Hematopoietic multipotent progenitor cell (in vitro differentiated cells): ENCODE results near the gene CNTN5. TPM values are rescaled to one million over a fixed set of nuclear protein-coding genes. Genes with fewer than 3 reads are reported as not detected.

ENCODE experiments used
- DNase-seq, 3 donors: peaks; one replicate each; pipeline ENCODE4 v3.0.0-alpha.2; 2011 to 2015; ENCODE audit warnings: low read depth in 2 of 3, low spot score in 2 of 3
- total RNA-seq: library from RNA; depleted of rRNA; stranded (reverse); fragments of >200 nt; gene quantifications from one replicate; pipeline ENCODE4 v1.2.3, GENCODE V29; 2012

The CNTN5 gene
- total RNA-seq, 1 donor: not detected

GRCh38 chr11:99584830-99585229 is 564.1 kb downstream of the CNTN5 start:
- no peak for DNase-seq

DNA sequence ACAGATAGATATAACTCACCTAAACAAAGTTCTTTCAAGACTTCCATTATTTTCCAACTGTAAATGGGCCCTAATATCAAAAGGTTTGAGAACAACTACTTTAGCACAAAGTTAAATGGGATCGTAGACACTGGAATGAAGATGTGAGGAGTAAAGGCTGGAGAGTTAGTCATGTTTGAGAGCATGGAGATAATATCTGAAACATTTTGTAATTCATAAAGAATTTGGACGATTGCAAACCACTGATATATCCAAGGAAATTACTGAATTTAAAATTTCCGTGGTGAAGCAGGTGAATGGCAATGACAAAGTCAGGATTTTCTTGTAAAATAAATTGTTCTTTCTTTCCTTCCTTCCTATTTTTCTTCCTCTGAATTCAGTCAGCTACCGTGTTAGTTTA is 564.9 kb downstream of the CNTN5 start:
- DNase-seq: no peak

DNA sequence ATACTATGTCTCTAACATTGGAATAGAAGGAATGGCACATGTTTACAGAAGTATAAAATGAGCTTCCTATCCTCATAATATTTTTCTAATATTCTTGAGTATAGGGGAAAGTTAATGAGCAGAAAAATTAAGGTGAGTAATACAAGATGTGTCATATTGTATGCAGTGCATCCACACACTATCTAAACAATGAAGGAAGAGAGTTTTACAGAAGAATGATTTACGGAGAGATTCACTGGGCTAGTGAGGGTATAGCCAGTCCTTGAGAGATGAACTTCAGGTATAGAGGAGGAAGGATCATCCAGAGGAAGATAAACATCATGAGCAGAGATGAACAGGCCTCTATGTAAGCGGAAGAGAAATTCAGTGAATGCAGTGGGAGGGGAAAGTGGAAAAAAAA is 569.0 kb downstream of the CNTN5 start:
- DNase-seq: no peak

GRCh38 chr11:99592266-99592665 is 571.5 kb downstream of the CNTN5 start:
- DNase-seq: no peak

- DNase-seq: no peak
Observed at GRCh38 chr11:99593197-99593596, 572.4 kb downstream of the CNTN5 start.

- DNase-seq: no peak
Observed at GRCh38 chr11:99601179-99601578, 580.4 kb downstream of the CNTN5 start.

GRCh38 chr11:99614352-99614751 is 593.6 kb downstream of the CNTN5 start:
- no peak for DNase-seq

DNA sequence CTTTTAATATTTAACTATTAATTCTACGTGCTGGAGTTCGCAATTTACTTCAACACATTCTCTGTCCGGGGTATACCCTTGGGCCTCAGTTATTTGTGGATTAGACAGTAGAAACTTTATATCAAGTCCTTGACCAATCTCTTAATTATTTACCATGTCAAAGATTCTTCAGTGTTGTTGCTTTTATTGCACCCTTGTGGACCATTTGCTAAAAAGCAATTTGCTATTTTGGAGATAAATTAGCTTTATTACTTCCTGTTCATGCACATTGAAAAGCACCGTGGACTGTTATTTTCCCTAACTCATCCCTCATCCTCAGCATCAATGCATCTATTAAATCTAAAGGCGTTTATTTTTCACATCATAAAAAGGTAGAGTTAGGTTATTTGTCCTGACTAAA is 609.9 kb downstream of the CNTN5 start:
- no peak for DNase-seq

- no peak for DNase-seq
Observed at GRCh38 chr11:99631618-99632017, 610.9 kb downstream of the CNTN5 start.

GRCh38 chr11:99632969-99633368 is 612.2 kb downstream of the CNTN5 start:
- DNase-seq: no peak

- DNase-seq: no peak
Observed at GRCh38 chr11:99634581-99634980, 613.8 kb downstream of the CNTN5 start.

DNA sequence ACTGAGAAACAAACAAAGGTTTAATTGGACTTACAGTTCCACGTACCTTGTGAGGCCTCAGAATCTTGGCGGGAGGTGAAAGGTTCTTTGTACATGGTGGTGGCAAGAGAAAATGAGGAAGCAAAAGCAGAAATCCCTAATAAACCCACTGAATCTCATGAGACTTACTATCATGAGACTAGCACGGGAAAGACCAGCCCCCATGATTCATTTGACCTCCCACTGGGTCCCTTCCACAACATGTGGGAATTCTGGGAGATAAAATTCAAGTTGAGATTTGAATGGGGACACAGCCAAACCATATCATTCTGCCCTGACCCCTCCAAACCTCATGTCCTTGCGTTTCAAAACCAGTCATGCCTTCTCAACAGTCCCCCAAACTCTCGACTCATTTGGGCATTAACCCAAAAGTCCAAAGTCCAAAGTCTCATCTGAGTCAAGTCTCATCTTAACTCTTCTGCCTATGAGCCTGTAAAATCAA is 617.4 kb downstream of the CNTN5 start:
- DNase-seq: no peak

GRCh38 chr11:99640671-99641070 is 619.9 kb downstream of the CNTN5 start:
- no peak for DNase-seq

- DNase-seq: no peak
Observed at GRCh38 chr11:99645934-99646333, 625.2 kb downstream of the CNTN5 start.

- DNase-seq: no peak
Observed at GRCh38 chr11:99670067-99670676, 649.4 kb downstream of the CNTN5 start.

DNA sequence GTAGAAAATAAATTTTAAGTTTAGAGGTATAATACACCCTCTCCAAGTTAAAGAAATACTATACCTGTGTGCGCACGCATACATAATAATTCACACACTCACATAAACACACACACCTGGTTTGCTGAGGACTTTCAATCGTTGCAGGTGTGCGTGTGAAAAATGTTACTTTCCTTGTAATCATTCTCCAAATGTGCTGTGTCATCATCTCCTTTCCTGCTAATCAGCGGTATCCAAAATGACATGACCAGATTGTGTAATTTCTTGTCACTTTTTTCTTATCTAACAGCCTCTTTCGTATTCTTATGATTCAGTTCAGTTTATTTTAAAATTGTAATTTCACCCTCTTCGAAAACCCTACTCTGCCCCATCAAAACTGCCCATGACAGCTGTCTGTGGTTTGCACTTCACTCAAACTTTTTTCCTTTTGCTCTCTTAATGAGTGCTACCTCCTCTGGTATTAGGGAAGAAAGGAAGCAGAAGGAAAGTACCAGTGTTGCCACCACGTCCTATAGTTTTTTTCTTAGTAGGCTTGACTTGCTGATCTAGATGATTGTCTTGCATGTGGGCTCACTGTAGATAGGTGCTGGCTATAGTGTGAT is 651.2 kb downstream of the CNTN5 start:
- DNase-seq: no peak

DNA sequence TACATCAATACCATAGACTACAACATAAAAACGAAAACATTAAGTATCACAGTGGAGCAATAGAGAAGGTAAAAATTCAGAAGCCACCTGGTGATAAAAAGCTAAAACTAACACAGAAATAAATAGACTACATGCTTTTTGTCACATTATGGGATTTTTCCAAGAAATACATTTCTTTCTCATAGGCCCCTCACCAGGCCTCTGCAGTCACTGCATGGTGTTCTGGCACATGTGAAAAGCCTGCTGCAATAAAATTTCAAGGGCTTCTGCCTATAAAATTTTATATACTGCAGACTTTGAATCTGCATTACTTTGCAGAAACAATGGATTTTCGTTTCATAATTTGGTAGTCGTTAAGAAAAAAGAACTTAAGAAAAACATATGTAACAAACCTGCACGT is 655.5 kb downstream of the CNTN5 start:
- DNase-seq: no peak

GRCh38 chr11:99682171-99682570 is 661.4 kb downstream of the CNTN5 start:
- DNase-seq: no peak

GRCh38 chr11:99682646-99683045 is 661.9 kb downstream of the CNTN5 start:
- no peak for DNase-seq

DNA sequence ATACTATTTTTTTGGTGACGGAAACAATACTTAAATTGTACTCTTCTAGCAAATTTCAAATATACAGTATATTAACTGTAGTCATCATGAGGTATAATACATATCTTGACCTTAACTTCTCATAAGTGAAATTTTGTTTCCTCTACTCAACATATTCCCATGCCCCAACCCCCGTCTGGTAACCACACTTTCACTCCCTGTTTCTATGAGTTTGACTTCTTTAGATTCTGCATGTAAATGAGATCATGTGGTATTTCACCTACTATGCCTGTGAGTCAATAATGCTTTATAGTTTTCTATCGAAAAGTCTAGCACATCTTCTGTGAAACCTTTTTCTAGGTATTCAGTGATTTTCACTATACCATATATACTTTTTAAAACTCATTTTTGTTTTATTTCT is 663.2 kb downstream of the CNTN5 start:
- no peak for DNase-seq

DNA sequence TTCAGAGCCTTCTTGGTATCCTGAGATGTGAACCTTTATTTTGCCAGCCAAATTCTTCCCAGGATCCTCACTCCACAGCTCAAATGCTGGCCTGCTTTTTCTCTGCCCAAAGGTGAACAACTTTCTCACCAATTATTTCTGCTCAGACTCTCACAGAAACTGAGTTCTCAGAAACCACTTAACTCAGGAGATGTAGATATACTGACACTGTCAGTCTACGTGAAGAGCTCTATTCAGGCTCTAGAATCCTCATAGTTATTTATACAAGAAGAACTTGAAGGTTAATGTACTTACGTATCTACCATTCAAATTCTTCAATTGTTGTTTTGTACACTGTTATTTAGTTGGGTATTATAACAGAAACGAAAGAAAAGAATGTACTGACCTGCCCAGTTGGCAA is 666.1 kb downstream of the CNTN5 start:
- no peak for DNase-seq

GRCh38 chr11:99687320-99687719 is 666.6 kb downstream of the CNTN5 start:
- DNase-seq: no peak
